ENCODE measurements around the gene GALNS. TPM values are rescaled to one million over a fixed set of nuclear protein-coding genes. Genes with fewer than 3 reads are reported as not detected.
"Not testable (repeated sequence)": the region's sequence is repeated elsewhere in the genome, so short reads cannot be mapped to it uniquely, and the experiment has no call there.

Gene GALNS
- total and polyA plus RNA-seq, 12 donors = 12.6 to 63.1 (median 36.2) TPM

DNA sequence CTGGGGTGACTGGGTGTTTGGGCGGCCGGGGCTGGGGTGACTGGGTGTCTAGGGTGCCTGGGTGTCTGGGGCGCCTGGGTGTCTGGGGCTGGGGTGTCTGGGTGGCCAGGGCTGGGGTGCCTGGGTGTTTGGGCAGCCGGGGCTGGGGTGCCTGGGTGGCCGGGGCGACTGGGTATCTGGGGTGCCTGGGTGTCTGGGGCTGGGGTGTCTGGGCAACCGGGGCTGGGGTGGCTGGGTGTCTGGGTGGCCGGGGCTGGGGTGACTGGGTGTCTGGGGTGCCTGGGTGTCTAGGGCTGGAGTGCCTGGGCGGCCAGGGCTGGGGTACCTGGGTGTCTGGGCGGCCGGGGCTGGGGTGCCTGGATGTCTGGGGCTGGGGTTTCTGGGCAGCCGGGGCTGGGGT lies 31.6 kb downstream of the GALNS start:
- no peak for TF ChIP-seq POLR2A (IDR thresholded peaks at IDR 0.05)
- TF ChIP-seq, protein P1, sequence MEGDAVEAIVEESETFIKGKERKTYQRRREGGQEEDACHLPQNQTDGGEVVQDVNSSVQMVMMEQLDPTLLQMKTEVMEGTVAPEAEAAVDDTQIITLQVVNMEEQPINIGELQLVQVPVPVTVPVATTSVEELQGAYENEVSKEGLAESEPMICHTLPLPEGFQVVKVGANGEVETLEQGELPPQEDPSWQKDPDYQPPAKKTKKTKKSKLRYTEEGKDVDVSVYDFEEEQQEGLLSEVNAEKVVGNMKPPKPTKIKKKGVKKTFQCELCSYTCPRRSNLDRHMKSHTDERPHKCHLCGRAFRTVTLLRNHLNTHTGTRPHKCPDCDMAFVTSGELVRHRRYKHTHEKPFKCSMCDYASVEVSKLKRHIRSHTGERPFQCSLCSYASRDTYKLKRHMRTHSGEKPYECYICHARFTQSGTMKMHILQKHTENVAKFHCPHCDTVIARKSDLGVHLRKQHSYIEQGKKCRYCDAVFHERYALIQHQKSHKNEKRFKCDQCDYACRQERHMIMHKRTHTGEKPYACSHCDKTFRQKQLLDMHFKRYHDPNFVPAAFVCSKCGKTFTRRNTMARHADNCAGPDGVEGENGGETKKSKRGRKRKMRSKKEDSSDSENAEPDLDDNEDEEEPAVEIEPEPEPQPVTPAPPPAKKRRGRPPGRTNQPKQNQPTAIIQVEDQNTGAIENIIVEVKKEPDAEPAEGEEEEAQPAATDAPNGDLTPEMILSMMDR (IDR thresholded peaks at IDR 0.05) = no peak
- 78 to 98% (median 91%) methylated on average over 4 to 12 of the region's 12 CpGs for WGBS, 4 donors
- H3K36me3 ChIP-seq (replicated peaks in 1 of 2) = peaks cover 0 to 24% of the 10 kb centered on the region in 2 donors
- no peak for DNase-seq
- intact Hi-C loops (cut with DNase I) = no loop called here
- H3K4me1 ChIP-seq (replicated peaks in 1 of 2) = peaks cover 8 to 12% of the 10 kb centered on the region in 2 donors
- no peak overlapping the region for H3K27ac ChIP-seq
- no peaks in the 10 kb centered on the region for H3K27me3 ChIP-seq
- H3K9me3 ChIP-seq (replicated peaks in 1 of 3) = no peaks in the 10 kb centered on the region
- no peak overlapping the region for H3K4me3 ChIP-seq

DNA sequence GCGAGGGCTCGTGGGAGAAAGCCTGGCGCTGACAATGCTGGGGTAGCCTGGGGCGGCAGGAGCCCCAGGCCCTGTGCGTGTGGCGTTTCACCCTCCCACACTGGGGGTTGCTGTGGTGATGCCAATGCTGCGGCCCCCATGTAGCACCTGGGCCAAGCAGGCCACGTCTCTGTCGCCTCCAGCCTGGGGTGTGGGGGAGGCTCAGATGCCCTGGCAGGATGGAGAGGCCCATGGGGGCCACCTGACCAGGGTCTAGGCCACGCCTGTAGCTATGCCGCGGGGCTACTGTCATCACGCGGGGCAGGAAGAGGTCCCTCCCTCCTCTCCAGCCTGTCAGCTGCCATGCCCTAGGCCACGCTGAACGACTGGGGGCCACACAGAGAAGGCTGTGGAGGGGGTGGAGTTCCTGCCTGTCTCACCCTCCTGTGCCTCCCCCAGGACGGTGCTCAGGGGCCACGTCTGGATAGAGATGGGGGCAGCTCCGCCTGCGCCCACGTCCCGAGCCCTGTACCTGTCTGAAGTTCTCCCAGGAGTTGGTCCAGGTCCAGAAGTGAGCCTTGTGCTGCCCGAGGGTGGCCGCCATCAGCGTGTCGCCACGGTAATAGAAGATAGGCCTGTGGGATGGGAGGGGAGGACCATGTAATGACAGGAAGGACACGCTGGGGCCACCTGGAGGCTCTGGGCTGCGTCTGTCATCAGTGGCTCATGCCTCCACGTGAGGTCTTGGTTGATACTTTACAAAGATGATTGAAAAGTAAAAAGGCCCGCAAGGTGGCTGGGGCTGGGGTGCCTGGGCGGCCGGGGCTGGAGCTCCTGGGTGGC lies 32.3 kb downstream of the GALNS start:
- Histone ChIP-seq H3K36me3 (replicated peaks in 1 of 2) (peaks cover 0 to 24% of the 10 kb centered on the region in 2 donors), H3K4me1 (replicated peaks in 1 of 2) (peaks cover 9 to 12% of the 10 kb centered on the region in 2 donors), H3K27ac (no peak overlapping the region), H3K27me3 (no peaks in the 10 kb centered on the region), H3K4me3 (no peak overlapping the region), H3K9me3 (replicated peaks in 1 of 3) (no peaks in the 10 kb centered on the region)
- no peak for DNase-seq
- 88 to 92% (median 90%) methylated on average over 16 to 33 of the region's 33 CpGs for WGBS, 4 donors
- no peak for TF ChIP-seq POLR2A (IDR thresholded peaks at IDR 0.05)
- TF ChIP-seq, protein P1 (IDR thresholded peaks at IDR 0.05) = no peak
- intact Hi-C loops (cut with DNase I) = no loop called here

DNA sequence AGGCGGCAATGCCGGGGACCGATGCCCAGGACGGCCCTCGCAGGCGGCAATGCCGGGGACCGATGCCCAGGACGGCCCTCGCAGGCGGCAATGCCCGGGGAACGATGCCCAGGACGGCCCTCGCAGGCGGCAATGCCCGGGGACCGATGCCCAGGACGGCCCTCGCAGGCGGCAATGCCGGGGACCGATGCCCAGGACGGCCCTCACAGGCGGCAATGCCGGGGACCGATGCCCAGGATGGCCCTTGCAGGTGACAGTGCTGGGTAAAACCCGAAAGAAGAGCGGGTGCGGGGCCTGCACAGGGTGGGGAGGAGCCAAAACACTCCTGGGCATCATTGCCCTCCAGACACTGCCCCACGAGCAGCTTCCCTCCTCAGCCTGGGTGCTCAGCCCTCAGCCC lies 33.1 kb downstream of the GALNS start:
- H3K4me3 ChIP-seq; H3K27me3 ChIP-seq; H3K9me3 ChIP-seq (replicated peaks in 1 of 3); intact Hi-C loops (cut with DNase I); DNase-seq; H3K27ac ChIP-seq: not testable (repeated sequence)
- Histone ChIP-seq H3K4me1 (replicated peaks in 1 of 2) (peaks cover 12 to 13% of the 10 kb centered on the region in 2 donors), H3K36me3 (replicated peaks in 1 of 2) (peaks cover 0 to 24% of the 10 kb centered on the region in 2 donors)
- WGBS, 4 donors = 96 to 100% (median 99%) methylated on average over 4 to 28 of the region's 31 CpGs

DNA sequence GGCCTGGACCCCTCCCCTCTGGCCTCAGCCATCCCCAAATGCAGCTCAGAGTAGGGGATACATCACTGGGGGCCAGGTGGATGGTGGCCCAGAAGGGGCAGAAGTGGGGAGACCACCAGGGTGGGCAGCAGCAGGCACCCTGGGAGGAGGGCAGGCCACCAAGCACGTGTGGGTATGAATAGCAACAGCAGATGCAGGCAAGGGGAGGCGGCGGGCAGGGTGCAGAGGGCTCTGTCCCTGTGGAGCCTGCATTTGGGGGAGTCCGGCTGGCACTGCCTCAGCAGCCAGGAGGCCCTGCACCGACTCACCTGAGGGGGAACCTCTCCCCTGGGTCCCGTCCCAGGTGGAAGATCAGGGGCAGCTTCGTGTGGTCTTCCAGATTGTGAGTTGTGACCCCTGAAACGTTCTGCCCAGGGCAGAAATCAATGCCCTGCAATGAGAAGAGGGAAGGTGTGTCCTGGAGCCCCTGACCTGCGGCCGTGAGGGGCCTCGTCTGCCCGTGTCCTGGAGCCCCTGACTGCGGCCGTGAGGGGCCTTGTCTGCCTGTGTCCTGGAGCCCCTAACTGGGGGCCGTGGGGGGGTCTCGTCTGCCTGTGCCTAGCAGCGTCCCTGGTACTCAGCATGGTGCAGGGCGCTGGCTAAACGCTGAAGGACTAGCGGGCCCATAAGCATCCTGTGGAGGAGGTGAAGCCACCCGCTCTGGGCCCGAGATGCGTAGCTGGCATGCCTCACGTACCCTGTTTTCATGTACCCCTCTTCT lies 34.3 kb downstream of the GALNS start:
- Histone ChIP-seq H3K9me3 (replicated peaks in 1 of 3) (no peaks in the 10 kb centered on the region), H3K27me3 (no peaks in the 10 kb centered on the region), H3K36me3 (replicated peaks in 1 of 2) (peaks cover 0 to 15% of the 10 kb centered on the region in 2 donors), H3K4me1 (replicated peaks in 1 of 2) (peaks cover 12 to 13% of the 10 kb centered on the region in 2 donors), H3K27ac (no peak overlapping the region), H3K4me3 (no peak overlapping the region)
- no peak for TF ChIP-seq POLR2A (IDR thresholded peaks at IDR 0.05)
- TF ChIP-seq, protein P1 (IDR thresholded peaks at IDR 0.05) = no peak
- intact Hi-C loops (cut with DNase I) = no loop called here
- no peak for DNase-seq
- WGBS, 4 donors = 93 to 96% (median 93%) methylated on average over 6 to 24 of the region's 24 CpGs

All from adrenal gland (tissue), 12 donors.